GM12875 (cell line): ENCODE measurements around the gene THOC7.

Experiments used
- H3K4me3 ChIP-seq: one replicate; pipeline ENCODE4 v1.5.1; 2011; ENCODE audit warnings: low read depth, low read length, control low read depth
- TF ChIP-seq, protein P1 (sequence below): IDR thresholded peaks from 2 replicates; pipeline ENCODE4 v1.5.1; 2011; ENCODE audit warnings: low read depth, mild to moderate bottlenecking, control low read depth, inconsistent platforms, low read length, moderate library complexity, borderline replicate concordance; ENCODE audit not compliant: insufficient read depth

THOC7 gene

DNA sequence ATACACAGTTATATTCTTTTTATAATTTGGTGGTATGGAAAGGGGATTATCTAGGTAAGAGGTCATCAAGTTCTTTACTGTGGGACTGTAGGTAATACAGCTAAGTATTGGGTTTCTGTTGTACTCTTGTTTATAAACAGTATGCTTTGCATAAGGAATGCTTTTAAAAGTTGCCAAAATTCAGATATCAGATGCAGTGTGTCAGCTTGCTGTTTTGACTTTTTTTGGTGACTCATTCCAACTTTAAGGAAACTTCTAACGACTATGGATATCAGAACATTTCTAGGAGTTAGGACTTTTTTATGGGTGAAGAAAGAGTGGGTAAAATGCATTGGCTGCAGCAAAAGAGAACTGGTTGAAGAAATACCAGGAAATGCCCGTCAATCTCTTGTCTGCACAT is 45.8 kb upstream of the THOC7 start:
- H3K4me3 ChIP-seq = no peak overlapping the region
- TF ChIP-seq, protein P1, sequence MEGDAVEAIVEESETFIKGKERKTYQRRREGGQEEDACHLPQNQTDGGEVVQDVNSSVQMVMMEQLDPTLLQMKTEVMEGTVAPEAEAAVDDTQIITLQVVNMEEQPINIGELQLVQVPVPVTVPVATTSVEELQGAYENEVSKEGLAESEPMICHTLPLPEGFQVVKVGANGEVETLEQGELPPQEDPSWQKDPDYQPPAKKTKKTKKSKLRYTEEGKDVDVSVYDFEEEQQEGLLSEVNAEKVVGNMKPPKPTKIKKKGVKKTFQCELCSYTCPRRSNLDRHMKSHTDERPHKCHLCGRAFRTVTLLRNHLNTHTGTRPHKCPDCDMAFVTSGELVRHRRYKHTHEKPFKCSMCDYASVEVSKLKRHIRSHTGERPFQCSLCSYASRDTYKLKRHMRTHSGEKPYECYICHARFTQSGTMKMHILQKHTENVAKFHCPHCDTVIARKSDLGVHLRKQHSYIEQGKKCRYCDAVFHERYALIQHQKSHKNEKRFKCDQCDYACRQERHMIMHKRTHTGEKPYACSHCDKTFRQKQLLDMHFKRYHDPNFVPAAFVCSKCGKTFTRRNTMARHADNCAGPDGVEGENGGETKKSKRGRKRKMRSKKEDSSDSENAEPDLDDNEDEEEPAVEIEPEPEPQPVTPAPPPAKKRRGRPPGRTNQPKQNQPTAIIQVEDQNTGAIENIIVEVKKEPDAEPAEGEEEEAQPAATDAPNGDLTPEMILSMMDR = no peak

DNA sequence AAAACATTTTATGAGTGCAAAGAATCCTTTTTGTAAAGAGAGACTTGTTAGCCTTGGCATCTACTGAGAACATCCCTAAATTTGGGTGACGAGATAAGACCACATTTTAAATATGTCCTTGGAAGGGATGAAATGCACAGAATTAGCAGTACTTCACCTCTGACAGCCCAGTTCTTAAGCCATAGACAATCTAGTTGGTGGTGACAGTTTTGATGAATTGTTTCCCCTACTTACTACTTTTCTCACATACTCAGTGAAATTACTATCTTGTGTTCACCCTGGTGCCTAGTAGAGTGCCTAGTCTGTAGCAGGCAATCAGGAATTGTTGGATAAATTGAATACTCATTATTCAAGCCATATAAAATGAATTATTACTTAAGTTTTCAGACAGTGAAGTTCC is 45.2 kb upstream of the THOC7 start:
- TF ChIP-seq, protein P1 = no peak
- H3K4me3 ChIP-seq = no peak overlapping the region

DNA sequence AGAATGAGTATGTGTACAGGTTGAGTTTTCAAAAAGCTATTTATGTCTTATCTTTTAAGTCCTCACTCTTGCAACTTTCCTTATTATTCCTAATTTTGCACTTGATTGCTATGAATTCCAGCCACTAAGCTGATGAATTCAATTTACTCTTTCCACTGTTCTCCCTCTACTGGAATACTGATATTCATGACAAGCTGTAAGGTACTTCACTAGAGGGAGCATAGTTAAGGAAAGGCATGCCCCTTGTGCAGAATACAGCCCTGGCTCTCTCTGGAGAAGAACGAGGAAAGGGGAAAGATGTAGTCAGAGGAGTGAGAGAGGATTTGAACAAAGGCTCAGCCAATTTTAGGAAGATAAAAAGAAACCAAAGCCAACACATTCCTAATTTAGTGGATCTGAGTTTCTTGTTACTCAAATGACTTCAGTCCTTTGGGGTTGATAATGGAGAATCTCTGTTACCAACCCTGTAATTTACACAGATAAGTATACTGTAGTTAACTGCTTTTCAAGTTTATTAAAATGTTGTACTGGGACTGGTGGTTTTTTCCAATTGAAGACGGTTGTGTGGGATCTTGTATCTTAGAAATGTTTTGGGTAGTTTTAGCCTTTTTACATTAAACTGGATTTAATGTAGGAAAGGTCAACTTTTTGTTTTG is 44.6 kb upstream of the THOC7 start:
- TF ChIP-seq, protein P1 = no peak
- H3K4me3 ChIP-seq = no peak overlapping the region

DNA sequence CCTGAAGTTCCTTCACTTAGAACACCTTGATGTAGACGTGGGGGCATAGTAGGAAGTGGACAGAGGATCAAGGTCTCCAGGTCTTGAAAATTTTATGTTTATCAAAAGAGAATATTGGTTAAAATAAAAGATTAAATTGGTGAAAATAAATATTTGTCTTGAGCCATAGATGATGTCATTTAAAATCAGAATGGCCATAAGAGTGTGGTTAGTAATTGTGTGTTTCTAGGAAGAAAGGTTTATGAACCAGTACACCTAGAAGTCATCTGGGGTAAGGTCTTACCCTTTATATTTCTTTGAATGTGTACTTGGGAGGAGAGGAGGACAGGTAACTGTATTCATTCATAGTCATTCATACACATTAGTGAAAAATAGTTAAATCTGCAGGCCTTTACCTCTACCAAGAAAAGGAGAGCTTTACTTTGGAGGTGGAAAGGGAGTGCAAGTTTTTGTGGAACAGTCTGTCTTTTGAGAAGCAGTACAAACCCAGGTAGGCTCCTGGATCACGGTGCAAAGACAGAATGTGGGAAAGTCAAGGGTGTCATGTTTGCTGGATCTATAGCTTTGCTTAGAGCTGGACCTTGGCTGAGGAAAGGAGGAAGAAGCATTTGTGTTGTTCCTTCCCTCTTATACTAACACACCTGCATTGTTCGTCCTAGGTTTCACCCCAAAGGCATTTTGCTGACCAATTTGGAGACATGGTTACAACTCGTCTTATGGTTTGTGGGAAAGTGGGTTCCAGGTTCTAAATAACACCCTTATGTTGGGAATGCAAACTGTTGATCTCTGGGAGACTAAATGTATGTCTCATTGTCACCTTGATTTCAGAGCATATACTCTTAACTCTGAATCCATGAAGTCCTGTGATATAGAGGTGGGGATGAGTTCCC is 42.4 kb upstream of the THOC7 start:
- H3K4me3 ChIP-seq = no peak overlapping the region
- TF ChIP-seq, protein P1 = no peak

DNA sequence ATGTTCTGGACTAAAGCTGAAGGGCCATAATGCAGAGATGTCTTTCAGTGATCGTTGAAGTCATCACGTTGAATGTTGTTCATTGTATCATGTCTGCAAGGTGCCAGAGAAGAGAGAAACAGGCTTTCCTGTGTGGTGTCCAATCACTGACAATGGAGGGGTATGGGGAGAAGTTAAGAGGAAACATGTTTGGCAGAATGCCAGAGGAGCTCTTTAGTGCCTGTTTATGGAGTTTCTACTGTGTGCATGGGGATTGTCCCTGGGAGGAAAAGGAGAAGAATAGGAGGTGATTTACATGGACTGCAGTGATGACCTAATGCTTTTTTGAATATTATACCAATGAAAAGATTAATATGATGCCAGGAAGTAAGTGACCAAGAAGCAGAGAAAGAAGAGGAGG is 36.9 kb upstream of the THOC7 start:
- TF ChIP-seq, protein P1 = no peak
- no peak overlapping the region for H3K4me3 ChIP-seq

DNA sequence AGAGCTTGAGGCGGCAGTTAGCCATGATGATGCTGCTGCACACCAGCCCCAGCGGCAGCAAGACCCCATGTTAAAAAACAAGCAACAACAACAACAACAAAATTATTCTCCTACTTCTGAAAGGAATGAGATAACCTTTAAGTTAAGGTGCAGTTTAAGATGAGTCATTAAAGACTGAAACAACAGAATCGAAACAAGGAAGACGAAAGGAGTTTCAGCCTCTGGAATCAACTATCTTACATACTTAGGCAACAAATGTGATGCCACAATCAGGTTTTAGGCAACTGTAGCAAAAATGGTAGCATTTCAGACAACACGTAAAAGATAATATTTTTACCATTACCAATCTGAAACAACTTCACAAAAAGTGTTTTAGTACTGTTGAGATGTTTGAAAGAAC is 36.4 kb upstream of the THOC7 start:
- TF ChIP-seq, protein P1 = no peak
- H3K4me3 ChIP-seq = no peak overlapping the region
